ENCODE results near the gene DNAJC2. TPM values are rescaled to one million over a fixed set of nuclear protein-coding genes. Genes with fewer than 3 reads are reported as not detected.

The DNAJC2 gene
- total and polyA plus RNA-seq, 2 experiments from 2014 or later: 40.1 to 168 TPM

DNA sequence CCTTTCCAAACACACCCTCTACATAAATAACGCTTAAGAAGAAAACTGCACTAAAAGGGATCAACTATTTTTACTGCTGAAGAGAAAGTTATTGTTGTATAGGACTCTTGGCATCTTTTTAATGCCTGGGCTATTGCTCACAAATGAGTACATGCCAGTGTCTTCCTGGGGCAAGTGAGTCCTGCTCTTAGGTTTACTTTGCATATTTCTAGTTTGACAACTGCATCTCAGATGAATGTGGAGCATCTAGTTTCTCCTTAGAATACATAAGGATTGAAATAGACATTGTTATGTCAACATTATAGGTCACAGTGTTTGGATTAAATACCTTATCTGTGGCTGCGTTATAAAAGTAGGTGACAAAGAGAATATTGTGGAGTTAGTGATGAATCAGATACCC lies 47.4 kb upstream of the DNAJC2 start:
- Mint-ChIP-seq H3K27ac (no peak overlapping the region), H3K9me3 (peaks cover 3% of the 10 kb centered on the region; the same call in 1 of the 3 replicates), H3K4me3 (no peak overlapping the region), H3K4me1 (no peaks in the 10 kb centered on the region), H3K27me3 (ENCODE audit: insufficient read depth, low read depth, poor library complexity) (no peaks in the 10 kb centered on the region), H3K36me3 (ENCODE audit: low read depth) (no peaks in the 10 kb centered on the region)
- ATAC-seq (no peak), DNase-seq (ENCODE audit: low spot score) (no peak)
- TF ChIP-seq CTCF (conservative IDR thresholded peaks at IDR 0.05; ENCODE audit: low read depth in 2 of 2): no peak
- no peak for TF ChIP-seq STAT1 (IDR thresholded peaks at IDR 0.05; ENCODE audit: unreplicated experiment)
- no peak for TF ChIP-seq JUNB (IDR thresholded peaks at IDR 0.05; ENCODE audit: unreplicated experiment)
- TF ChIP-seq EZH2phosphoT487 (IDR thresholded peaks at IDR 0.05; ENCODE audit: unreplicated experiment): no peak
- TF ChIP-seq, protein P1, sequence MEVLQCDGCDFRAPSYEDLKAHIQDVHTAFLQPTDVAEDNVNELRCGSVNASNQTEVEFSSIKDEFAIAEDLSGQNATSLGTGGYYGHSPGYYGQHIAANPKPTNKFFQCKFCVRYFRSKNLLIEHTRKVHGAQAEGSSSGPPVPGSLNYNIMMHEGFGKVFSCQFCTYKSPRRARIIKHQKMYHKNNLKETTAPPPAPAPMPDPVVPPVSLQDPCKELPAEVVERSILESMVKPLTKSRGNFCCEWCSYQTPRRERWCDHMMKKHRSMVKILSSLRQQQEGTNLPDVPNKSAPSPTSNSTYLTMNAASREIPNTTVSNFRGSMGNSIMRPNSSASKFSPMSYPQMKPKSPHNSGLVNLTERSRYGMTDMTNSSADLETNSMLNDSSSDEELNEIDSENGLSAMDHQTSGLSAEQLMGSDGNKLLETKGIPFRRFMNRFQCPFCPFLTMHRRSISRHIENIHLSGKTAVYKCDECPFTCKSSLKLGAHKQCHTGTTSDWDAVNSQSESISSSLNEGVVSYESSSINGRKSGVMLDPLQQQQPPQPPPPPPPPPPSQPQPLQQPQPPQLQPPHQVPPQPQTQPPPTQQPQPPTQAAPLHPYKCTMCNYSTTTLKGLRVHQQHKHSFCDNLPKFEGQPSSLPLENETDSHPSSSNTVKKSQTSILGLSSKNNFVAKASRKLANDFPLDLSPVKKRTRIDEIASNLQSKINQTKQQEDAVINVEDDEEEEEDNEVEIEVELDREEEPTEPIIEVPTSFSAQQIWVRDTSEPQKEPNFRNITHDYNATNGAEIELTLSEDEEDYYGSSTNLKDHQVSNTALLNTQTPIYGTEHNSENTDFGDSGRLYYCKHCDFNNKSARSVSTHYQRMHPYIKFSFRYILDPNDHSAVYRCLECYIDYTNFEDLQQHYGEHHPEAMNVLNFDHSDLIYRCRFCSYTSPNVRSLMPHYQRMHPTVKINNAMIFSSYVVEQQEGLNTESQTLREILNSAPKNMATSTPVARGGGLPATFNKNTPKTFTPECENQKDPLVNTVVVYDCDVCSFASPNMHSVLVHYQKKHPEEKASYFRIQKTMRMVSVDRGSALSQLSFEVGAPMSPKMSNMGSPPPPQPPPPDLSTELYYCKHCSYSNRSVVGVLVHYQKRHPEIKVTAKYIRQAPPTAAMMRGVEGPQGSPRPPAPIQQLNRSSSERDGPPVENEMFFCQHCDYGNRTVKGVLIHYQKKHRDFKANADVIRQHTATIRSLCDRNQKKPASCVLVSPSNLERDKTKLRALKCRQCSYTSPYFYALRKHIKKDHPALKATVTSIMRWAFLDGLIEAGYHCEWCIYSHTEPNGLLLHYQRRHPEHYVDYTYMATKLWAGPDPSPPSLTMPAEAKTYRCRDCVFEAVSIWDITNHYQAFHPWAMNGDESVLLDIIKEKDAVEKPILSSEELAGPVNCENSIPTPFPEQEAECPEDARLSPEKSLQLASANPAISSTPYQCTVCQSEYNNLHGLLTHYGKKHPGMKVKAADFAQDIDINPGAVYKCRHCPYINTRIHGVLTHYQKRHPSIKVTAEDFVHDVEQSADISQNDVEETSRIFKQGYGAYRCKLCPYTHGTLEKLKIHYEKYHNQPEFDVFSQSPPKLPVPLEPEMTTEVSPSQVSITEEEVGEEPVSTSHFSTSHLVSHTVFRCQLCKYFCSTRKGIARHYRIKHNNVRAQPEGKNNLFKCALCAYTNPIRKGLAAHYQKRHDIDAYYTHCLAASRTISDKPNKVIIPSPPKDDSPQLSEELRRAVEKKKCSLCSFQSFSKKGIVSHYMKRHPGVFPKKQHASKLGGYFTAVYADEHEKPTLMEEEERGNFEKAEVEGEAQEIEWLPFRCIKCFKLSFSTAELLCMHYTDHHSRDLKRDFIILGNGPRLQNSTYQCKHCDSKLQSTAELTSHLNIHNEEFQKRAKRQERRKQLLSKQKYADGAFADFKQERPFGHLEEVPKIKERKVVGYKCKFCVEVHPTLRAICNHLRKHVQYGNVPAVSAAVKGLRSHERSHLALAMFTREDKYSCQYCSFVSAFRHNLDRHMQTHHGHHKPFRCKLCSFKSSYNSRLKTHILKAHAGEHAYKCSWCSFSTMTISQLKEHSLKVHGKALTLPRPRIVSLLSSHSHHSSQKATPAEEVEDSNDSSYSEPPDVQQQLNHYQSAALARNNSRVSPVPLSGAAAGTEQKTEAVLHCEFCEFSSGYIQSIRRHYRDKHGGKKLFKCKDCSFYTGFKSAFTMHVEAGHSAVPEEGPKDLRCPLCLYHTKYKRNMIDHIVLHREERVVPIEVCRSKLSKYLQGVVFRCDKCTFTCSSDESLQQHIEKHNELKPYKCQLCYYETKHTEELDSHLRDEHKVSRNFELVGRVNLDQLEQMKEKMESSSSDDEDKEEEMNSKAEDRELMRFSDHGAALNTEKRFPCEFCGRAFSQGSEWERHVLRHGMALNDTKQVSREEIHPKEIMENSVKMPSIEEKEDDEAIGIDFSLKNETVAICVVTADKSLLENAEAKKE (CRISPR knock-in tag; IDR thresholded peaks at IDR 0.05): no peak
- no peak for TF ChIP-seq EZH2 (IDR thresholded peaks at IDR 0.05; ENCODE audit: low read depth, unreplicated experiment)
- no peak for TF ChIP-seq POLR2AphosphoS5 (IDR thresholded peaks at IDR 0.05; ENCODE audit: low read depth)
- TF ChIP-seq, protein P2, sequence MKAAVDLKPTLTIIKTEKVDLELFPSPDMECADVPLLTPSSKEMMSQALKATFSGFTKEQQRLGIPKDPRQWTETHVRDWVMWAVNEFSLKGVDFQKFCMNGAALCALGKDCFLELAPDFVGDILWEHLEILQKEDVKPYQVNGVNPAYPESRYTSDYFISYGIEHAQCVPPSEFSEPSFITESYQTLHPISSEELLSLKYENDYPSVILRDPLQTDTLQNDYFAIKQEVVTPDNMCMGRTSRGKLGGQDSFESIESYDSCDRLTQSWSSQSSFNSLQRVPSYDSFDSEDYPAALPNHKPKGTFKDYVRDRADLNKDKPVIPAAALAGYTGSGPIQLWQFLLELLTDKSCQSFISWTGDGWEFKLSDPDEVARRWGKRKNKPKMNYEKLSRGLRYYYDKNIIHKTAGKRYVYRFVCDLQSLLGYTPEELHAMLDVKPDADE (IDR thresholded peaks at IDR 0.05): no peak
- no peak for TF ChIP-seq NANOG (IDR thresholded peaks at IDR 0.05; ENCODE audit: borderline replicate concordance)
- TF ChIP-seq CREB1 (CRISPR knock-in tag; IDR thresholded peaks at IDR 0.05; ENCODE audit: low read depth): no peak
- TF ChIP-seq ZNF331 (CRISPR knock-in tag; IDR thresholded peaks at IDR 0.05; ENCODE audit: low read depth): no peak
- TF ChIP-seq REST (IDR thresholded peaks at IDR 0.05; ENCODE audit: unreplicated experiment): no peak
- TF ChIP-seq ZNF114 (CRISPR knock-in tag; IDR thresholded peaks at IDR 0.05): no peak
- no peak overlapping the region for H2AFZ ChIP-seq
- H4K20me1 ChIP-seq (replicated peaks; ENCODE audit: insufficient read depth): no peaks in the 10 kb centered on the region
- no peaks in the 10 kb centered on the region for H3K4me1 ChIP-seq (ENCODE audit: insufficient read depth)
- H3K79me2 ChIP-seq (replicated peaks; ENCODE audit: insufficient read depth): no peaks in the 10 kb centered on the region
- H3K27me3 ChIP-seq (ENCODE audit: insufficient read depth): no peaks in the 10 kb centered on the region
- no peaks in the 10 kb centered on the region for H3F3A ChIP-seq (replicated peaks; ENCODE audit: low read depth)
- no peaks in the 10 kb centered on the region for H3K36me3 ChIP-seq (ENCODE audit: insufficient read depth)
- H3K9me2 ChIP-seq (ENCODE audit: insufficient read depth): peaks cover 4% of the 10 kb centered on the region
- no peak overlapping the region for H3K4me3 ChIP-seq
- H3K27ac ChIP-seq (ENCODE audit: low read depth): no peak overlapping the region
- no peak overlapping the region for H3K4me2 ChIP-seq
